Activated CD4-positive, alpha-beta T cell treated with anti-CD3 and anti-CD28 coated beads, Interleukin-2, amount 50 U/mL, for 1 hour (primary cell): ENCODE data around the gene ITGB8.

ENCODE experiments used
- DNase-seq: peaks from one replicate; pipeline ENCODE4 v3.0.0-alpha.2; 2020

Gene ITGB8

DNA sequence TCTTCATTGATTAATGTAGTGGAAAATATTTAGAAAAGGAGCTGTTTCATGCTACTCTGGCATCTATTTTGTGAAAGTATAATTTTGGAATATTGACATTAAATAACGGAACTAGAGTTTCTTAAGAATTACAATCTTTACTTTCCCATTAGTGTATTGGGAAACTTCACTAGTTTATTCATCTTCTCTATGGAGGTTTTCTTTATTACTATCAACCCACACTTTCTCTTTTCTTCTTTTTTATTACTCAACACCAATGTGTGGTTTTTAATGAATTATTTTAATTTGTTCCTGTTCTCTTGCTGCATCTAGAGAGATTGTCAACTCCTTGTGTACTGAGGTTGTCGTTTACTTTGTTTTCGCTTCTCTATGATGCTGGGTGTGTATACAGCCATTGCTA is 20.4 kb upstream of the ITGB8 start:
- no peak for DNase-seq

GRCh38 chr7:20310963-20311742 is 19.5 kb upstream of the ITGB8 start:
- DNase-seq, result no peak

DNA sequence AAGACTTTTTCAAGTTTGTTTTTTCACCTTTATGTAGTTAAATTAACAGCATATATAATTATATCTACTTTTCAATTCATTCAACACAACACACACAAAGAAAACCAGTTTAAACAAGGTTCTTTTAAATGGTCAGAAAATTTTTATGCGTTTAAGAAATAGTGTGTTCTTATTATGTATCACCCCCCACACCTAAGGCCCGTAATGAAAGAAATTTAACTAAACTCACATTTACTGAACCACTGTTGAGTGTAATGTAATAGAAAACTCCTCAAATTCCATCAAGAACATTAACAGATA is 19.0 kb upstream of the ITGB8 start:
- no peak for DNase-seq

DNA sequence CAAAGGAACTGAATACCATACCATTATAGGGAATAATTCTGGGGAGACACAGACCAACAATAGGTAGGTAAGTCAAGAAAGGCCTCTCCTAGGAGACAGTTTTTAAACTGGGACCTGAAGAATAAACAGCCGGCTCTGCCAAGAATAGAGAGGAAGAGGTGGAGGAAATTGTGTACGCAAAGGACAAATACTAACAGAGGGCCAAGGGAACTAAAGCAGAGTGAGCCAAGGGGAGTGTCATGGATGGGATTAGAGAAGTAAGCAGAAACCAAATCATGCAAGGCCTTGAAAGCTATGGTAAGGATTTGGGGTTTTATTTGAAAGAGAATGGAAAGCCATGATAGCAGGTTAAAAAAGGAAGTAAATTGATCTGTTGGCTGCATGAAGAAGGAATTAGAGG is 18.1 kb upstream of the ITGB8 start:
- no peak for DNase-seq

DNA sequence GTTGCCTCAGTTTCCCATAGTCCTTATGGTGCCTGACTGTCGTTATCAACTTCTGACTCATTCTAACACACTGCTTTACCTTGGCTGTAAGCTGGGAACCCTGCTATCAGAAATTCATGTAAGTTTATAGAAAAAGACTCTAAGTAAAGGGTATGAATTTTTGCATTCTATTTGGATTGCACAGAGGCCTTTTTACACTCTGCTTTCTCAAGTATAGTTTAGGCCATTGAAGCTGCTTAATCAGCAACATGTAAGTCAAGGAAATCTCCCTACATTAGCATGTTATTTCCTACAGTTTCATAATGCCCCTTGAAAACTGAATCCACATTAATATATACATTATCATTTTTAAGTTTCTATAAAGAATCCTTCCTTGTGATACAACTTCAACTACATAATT is 17.1 kb upstream of the ITGB8 start:
- no peak for DNase-seq

GRCh38 chr7:20314198-20314597 is 16.5 kb upstream of the ITGB8 start:
- no peak for DNase-seq

DNA sequence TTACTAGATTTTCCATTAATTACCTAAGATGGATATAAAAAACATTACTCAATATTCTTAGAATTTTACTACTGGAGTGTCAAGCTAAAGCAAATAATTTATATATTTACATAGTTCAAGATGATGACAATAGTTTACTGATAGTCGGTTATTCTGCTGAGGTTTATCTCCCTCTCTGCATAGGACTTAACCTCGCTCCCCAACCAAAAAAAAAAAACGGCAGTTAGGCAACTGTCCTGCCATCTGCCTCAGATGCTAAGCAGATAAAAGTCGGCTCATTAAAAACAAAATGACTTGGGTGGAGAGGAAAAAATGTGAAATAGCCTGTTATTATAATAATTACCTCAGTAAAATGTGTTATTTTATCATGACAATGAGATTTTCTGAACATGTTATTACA is 14.0 kb upstream of the ITGB8 start:
- DNase-seq, result no peak

DNA sequence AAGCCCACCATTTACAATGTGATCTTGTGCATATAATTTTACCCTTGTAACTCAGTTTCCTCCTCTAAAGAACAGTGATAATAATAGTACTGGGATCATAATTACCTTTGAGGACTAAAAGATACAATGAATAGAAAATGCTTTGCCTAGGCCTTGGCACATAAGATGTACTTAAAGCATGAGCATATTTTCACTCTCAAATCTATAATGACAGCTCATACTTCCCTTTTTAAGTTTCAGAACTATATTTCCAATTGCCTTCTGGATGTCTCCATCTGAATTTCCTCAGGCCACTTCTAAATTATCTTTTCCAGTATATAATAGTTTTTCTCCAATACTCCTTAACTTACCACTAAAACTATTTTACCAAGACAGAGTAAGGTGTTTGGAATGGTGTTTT is 13.3 kb upstream of the ITGB8 start:
- no peak for DNase-seq

DNA sequence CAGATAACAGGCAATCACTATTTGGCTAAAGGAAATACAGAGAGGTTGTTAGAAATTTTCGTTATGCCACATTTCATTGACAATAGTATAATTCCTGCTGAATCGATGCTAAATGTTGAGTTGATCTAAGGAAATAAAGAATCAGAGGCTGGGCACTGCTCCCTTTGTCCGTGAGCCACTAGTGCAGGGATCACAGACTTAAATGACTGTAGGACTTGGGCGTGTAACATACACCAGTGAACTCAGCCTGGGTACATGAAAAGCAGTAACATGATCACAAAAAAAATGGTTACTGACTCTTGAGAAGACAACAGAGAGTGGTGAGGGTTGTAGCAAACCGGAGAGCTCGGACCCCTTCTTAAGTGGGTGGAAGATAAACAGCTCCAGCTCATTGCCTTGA is 11.8 kb upstream of the ITGB8 start:
- no peak for DNase-seq

- DNase-seq, result no peak
These were observed 10.4 kb upstream of the ITGB8 start for GRCh38 chr7:20320322-20320721.

GRCh38 chr7:20320786-20321185 is 9.9 kb upstream of the ITGB8 start:
- no peak for DNase-seq

DNA sequence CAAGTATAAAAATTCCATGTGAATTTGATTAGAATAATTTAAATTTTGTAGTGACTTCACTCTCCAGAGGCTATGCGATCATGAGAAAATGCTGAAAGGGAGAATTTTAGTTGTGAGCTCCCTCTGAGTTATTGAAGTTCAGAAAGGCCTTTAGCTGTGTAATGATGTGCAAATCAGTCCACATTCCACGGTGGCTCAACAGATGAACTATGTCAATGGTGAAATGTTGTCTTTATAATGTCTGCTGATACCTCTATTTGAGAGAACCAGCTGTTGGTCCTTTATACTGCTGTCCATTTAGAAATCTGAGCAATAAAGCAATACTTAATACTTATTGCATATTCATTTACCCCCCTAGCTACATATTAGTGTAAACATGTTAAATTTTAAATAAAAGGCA is 7.1 kb upstream of the ITGB8 start:
- no peak for DNase-seq

DNA sequence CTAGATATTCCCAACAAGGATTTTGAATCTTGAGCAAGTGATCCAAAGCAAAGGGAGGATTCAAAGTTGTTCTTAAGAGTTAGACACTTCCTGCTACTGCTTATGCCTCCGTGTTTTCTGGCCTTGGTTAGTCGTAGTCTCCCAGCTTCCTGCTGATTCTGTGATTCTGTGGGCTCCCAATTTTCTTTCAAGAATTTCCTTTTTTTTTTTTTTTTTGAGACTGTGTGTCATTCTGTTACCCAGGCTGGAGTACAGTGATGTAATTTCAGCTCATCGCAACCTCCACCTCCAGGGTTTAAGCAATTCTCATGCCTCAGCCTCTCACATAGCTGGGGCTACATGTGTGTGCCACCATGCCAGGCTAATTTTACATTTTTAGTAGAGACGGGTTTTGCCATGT is 4.4 kb upstream of the ITGB8 start:
- DNase-seq, result no peak

- no peak for DNase-seq
These were observed 3.6 kb upstream of the ITGB8 start for GRCh38 chr7:20327055-20327454.

- DNase-seq, result no peak
These were observed 2.7 kb upstream of the ITGB8 start for GRCh38 chr7:20328027-20328426.

DNA sequence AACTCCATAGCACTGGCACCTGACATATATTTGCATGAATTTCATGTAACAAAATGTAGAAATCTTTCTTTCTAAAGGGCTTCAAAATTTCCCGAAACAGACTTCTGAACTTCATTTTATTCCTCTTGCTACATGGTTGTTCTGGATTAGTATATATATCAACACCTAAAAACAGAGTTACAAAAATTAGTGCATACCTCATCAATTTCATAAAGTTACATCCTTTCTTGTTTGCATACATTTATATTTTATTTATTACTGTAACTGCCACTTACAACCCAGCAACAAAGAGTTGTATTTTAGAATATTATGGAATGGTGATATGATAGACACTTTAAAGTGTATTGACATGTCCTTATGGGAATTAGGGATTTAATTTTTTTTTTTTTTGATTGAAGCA is 2.0 kb upstream of the ITGB8 start:
- DNase-seq, result no peak

DNA sequence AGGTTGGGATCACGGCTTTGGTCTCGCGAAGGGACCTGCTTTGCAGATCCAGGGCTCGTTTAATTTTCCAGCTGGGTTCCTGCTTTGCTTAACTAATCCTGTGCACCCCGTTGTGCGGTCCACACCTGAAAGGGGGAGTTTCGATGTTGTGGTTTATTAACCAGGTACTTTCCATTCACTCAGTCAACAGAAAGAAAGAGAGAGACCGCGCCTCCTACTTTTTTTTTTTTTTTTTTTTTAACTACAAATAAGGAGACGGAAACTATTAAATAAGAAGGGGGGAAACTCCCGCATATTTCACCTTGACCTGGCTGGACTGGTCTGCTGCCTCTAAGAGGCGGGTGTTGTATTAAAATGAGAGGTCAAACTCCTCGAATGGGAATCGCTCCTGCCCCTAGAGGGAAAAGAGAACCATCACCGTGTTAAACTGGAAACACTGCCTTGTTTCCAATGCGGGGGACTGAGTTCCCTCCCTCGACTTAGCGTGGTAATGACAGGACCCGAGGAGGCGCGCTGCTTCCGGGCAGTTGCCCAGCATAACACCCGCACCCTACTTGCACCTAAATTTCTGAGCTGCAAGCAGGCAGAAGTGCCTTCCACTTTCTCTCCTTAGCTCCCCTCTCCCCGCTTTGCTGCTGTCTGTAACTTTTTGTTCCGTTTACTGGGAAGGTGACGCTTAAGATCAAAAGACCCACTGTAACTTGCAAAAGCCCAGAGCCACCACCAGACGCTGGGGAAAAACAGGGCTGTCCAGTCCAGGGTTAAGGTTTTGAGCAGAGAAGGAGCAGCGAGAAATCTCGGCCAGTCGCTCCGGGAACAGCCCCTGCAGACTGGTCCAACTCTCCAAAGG is 1.1 kb upstream of the ITGB8 start:
- DNase-seq, result no peak

DNA sequence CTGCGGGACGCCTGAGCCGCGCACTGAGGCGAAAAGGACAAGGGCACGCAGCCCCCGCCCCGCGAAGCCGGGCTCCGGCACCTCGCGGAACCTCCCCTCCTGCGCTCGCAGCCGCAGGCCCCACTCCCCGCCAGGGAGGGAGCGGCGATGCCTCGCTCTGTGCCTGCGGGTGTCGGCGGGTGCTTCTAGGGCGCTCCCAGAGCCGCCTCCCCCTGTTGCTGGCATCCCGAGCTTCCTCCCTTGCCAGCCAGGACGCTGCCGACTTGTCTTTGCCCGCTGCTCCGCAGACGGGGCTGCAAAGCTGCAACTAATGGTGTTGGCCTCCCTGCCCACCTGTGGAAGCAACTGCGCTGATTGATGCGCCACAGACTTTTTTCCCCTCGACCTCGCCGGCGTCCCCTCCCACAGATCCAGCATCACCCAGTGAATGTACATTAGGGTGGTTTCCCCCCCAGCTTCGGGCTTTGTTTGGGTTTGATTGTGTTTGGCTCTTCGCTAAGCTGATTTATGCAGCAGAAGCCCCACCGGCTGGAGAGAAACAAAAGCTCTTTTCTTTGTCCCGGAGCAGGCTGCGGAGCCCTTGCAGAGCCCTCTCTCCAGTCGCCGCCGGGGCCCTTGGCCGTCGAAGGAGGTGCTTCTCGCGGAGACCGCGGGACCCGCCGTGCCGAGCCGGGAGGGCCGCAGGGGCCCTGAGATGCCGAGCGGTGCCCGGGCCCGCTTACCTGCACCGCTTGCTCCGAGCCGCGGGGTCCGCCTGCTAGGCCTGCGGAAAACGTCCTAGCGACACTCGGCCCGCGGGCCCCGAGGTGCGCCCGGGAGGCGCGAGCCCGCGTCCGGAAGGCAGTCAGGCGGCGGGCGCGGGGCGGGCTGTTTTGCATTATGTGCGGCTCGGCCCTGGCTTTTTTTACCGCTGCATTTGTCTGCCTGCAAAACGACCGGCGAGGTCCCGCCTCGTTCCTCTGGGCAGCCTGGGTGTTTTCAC is 519 bp downstream of the ITGB8 start:
- no peak for DNase-seq

DNA sequence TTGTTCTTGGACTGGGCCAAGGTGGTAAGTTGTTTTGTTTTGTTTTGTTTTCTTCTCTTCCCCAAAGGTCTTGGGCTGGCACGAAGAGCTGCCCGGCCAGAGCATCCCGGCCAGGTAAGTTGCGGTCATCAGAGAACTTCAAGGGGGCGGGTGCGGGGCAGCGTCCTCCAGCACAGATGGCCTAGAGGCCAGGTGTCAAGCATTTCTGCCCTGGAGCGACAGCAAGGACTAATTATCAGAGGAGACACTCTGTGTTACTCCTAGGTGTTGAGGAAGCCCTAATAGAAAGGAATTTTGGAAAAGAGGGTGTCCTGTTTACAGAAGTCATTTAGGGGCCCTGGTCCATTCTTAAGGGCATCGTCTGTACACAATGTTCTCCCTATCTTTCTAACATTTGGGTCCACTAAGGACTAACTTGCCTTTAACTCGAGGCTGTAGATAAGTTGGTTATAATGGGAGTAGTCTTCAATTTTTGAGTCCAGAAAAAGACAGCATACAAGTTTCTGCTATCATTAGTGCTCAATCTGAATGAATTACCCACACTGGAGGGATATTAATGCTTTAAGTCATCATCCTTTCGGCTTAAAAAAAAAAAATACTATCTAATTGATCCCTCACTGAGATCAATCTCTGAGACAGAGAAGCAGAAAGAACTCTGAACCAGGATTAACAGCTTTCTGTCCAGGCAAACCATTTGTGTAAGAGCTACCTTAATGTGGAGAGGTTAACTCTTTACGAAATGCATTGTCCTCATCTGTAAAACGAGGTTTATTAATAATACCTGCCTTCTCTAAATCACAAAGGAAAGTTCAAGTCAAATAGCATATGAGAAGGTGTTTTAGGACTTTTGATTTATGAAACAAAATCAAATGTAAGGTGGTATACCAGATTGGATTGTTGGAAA is 1.5 kb downstream of the ITGB8 start:
- DNase-seq, result no peak

GRCh38 chr7:20338285-20338684 is 7.6 kb downstream of the ITGB8 start:
- DNase-seq, result no peak

- no peak for DNase-seq
These were observed 10.1 kb downstream of the ITGB8 start for GRCh38 chr7:20340839-20341238.

- DNase-seq, result no peak
These were observed 12.5 kb downstream of the ITGB8 start for GRCh38 chr7:20343205-20343604.
